SK-N-SH (cell line): ENCODE data around the gene TEX19. TPM values are rescaled to one million over a fixed set of nuclear protein-coding genes. Genes with fewer than 3 reads are reported as not detected.

Source experiments
- CTCF ChIA-PET: fragments of 300-600, 350-600 bp; formaldehyde crosslinking; extraction: SDS; loops from one replicate; lab custom pipeline; 2021; lab: Yijun Ruan, JAX
- POLR2A ChIA-PET: fragments of 350-600 bp; sonication (Branson Sonifier 250); formaldehyde crosslinking; extraction: SDS; loops from one replicate; lab custom pipeline; 2020; ENCODE audit warnings: antibody characterized with exemption, inconsistent platforms; lab: Yijun Ruan, JAX
- DNase-seq: peaks from one replicate; pipeline ENCODE4 v3.0.0; 2012
- H2AFZ ChIP-seq: fragments of 200-600 bp; sonication (generic); 2 replicates; pipeline ENCODE4 v1.8.1; 2016; ENCODE audit warnings: antibody characterized with exemption, mild to moderate bottlenecking, low read depth
- H3F3A ChIP-seq: fragments of 200-600 bp; sonication (generic); replicated peaks from 2 replicates; pipeline ENCODE3; 2016; ENCODE audit warnings: antibody characterized with exemption, mild to moderate bottlenecking; ENCODE audit not compliant: insufficient read depth
- H3K27ac ChIP-seq, 2 experiments: fragments of 200-500 bp in 1 of 2; fragments of 200-600 bp in 1 of 2; sonication (Bioruptor generic) in 1 of 2; sonication (generic), shearing (Covaris generic) in 1 of 2; 2 replicates each; pipeline versions ENCODE4 v1.5.1 to v1.6.1; 2014 to 2016; ENCODE audit warnings: low read depth in 2 of 2, inconsistent platforms in 1 of 2, low read length in 1 of 2, mild to moderate bottlenecking in 1 of 2, mixed read lengths in 1 of 2
- H3K27me3 ChIP-seq: fragments of 200-600 bp; sonication (generic), shearing (Covaris generic); 2 replicates; pipeline ENCODE4 v1.6.1; 2016; ENCODE audit warnings: mixed run types; ENCODE audit not compliant: insufficient read depth
- H3K36me3 ChIP-seq, 2 experiments: fragments of 200-500 bp in 1 of 2; fragments of 200-600 bp in 1 of 2; sonication (Bioruptor generic) in 1 of 2; sonication (generic) in 1 of 2; replicated peaks in 1 of 2; 2 replicates each; pipeline versions ENCODE3 to v1.5.1; 2014 to 2016; ENCODE audit warnings: low read length in 1 of 2, mild to moderate bottlenecking in 1 of 2; ENCODE audit not compliant: insufficient read depth in 2 of 2, control insufficient read depth in 1 of 2
- H3K4me1 ChIP-seq, 2 experiments: fragments of 200-500 bp in 1 of 2; fragments of 200-600 bp in 1 of 2; sonication (Bioruptor generic) in 1 of 2; sonication (generic), shearing (Covaris generic) in 1 of 2; 2 replicates each; pipeline versions ENCODE4 v1.5.1 to v1.6.1; 2014 to 2016; ENCODE audit warnings: low read depth in 1 of 2, low read length in 1 of 2, mixed run types in 1 of 2; ENCODE audit not compliant: insufficient read depth in 2 of 2, control insufficient read depth in 1 of 2
- H3K4me2 ChIP-seq: fragments of 200-600 bp; sonication (generic), shearing (Covaris generic); 2 replicates; pipeline ENCODE4 v1.6.1; 2017; ENCODE audit warnings: mixed run types
- H3K4me3 ChIP-seq, 2 experiments: fragments of 200-500 bp in 1 of 2; fragments of 200-600 bp in 1 of 2; sonication (Bioruptor generic) in 1 of 2; sonication (generic), shearing (Covaris generic) in 1 of 2; 2 replicates each; pipeline versions ENCODE4 v1.5.1 to v1.8.1; 2014 to 2016; ENCODE audit warnings: low read depth in 2 of 2, inconsistent platforms in 1 of 2, low read length in 1 of 2, mild to moderate bottlenecking in 1 of 2, mixed read lengths in 1 of 2, moderate library complexity in 1 of 2
- H3K79me2 ChIP-seq: fragments of 200-600 bp; sonication (generic); 2 replicates; pipeline ENCODE4 v1.8.1; 2017; ENCODE audit warnings: mild to moderate bottlenecking; ENCODE audit not compliant: insufficient read depth
- H3K9ac ChIP-seq: fragments of 200-600 bp; sonication (generic); 2 replicates; pipeline ENCODE4 v1.6.1; 2017; ENCODE audit warnings: mixed run types
- H3K9me2 ChIP-seq: fragments of 200-600 bp; sonication (generic); 2 replicates; pipeline ENCODE4 v1.6.1; 2017; ENCODE audit warnings: mixed run types
- H3K9me3 ChIP-seq: fragments of 200-600 bp; sonication (generic); 2 replicates; pipeline ENCODE4 v1.6.1; 2017; ENCODE audit warnings: mixed run types, mild to moderate bottlenecking, moderate library complexity
- H4K20me1 ChIP-seq: fragments of 200-600 bp; sonication (generic); 2 replicates; pipeline ENCODE4 v1.6.1; 2017; ENCODE audit warnings: mild to moderate bottlenecking, mixed run types; ENCODE audit not compliant: insufficient read depth
- NRF1 ChIP-seq: IDR thresholded peaks from 2 replicates; pipeline ENCODE4 v1.6.1; 2012; ENCODE audit warnings: low read depth, mild to moderate bottlenecking, low read length
- POLR2AphosphoS5 ChIP-seq: IDR thresholded peaks from 2 replicates; pipeline ENCODE4 v1.6.1; 2012; ENCODE audit warnings: low read depth, low read length
- RAD21 ChIP-seq: IDR thresholded peaks from 2 replicates; pipeline ENCODE4 v1.6.1; 2012; ENCODE audit warnings: mild to moderate bottlenecking, low read length
- RCOR1 ChIP-seq: fragments of 150-350 bp; IDR thresholded peaks from 2 replicates; pipeline ENCODE4 v1.6.1; 2017; ENCODE audit warnings: antibody characterized with exemption, low read length
- SIN3A ChIP-seq: IDR thresholded peaks from 2 replicates; pipeline ENCODE4 v1.6.1; 2012; ENCODE audit warnings: low read depth, mild to moderate bottlenecking, low read length, moderate library complexity, borderline replicate concordance
- TCF12 ChIP-seq: IDR thresholded peaks from 2 replicates; pipeline ENCODE4 v1.4.0; 2012
- WGBS: methylation state at CpG from one replicate; pipeline ENCODE4 v1.1.6; 2017; ENCODE audit warnings: low lambda C conversion rate; 5-methylcytosine and 5-hydroxymethylcytosine counted together
- polyA plus RNA-seq, 3 experiments: library from polyadenylated mRNA; depleted of rRNA; stranded (reverse); fragments of >200 nt; gene quantifications; 2 replicates each; pipeline ENCODE4 v1.2.3, GENCODE V29; 2012
- TF ChIP-seq, protein P1 (sequence below): fragments of 150-350 bp; IDR thresholded peaks from 2 replicates; pipeline ENCODE4 v1.6.1; 2017; ENCODE audit warnings: antibody characterized with exemption, low read length, low read depth, borderline replicate concordance
- TF ChIP-seq, protein P2 (sequence below): fragments of 200-600 bp; sonication (generic); IDR thresholded peaks from 2 replicates; pipeline ENCODE4 v1.6.1; 2017; ENCODE audit warnings: antibody characterized with exemption, mild to moderate bottlenecking, moderate library complexity
- TF ChIP-seq, protein P3 (sequence below): fragments of 150-350 bp; IDR thresholded peaks from 2 replicates; pipeline ENCODE4 v1.6.1; 2016; ENCODE audit warnings: mild to moderate bottlenecking, low read depth, low read length
- TF ChIP-seq, protein P4 (sequence below): IDR thresholded peaks from 2 replicates; pipeline ENCODE4 v1.4.0; 2012; ENCODE audit warnings: low read depth, borderline replicate concordance
- TF ChIP-seq, protein P5 (sequence below): IDR thresholded peaks from 2 replicates; pipeline ENCODE4; 2012

The TEX19 gene
- polyA plus RNA-seq, 1 of the 3 experiments (the other 2 are of a cell fraction): 0.10 TPM

DNA sequence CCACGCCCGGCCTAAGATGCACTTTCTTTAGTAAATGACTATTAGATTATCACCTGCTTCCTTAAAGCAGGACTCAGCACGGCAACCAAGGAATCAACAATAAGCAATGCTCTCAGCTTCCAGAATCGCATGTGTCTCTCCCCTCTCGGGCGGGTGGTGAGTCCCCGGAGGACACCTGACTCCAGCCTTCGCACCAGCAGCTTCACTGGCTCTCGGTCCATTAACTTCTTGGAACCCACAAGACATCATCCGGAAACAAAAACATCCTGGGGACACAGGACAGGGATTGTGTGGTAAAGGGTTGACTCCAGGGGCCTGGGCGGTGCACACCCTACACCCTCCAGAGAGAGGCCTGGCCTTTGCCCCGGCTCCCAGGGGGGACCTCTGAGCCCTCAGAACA lies 35.2 kb downstream of the TEX19 start:
- H3K4me2 ChIP-seq: no peak overlapping the region
- H3K27me3 ChIP-seq: no peaks in the 10 kb centered on the region
- 80% methylated on average over 12 of the region's 12 CpGs for WGBS
- no peak overlapping the region for H3K9ac ChIP-seq
- ChIA-PET CTCF (interaction anchor here (0.8 to 1.4 kb wide), 5 partner anchors 8 to 25 kb away, joined by 3 to 5 read pairs (median 3); no protein-coding TSS in a partner anchor), POLR2A (interaction anchor here (0.8 kb wide), 1 partner anchor 9 kb away, joined by 3 read pairs; no protein-coding TSS in a partner anchor)
- no peaks in the 10 kb centered on the region; the same call in 1 of the 2 replicates for H4K20me1 ChIP-seq
- H3K4me3 ChIP-seq: no peak overlapping the region
- H3K27ac ChIP-seq: no peak overlapping the region
- H3K9me2 ChIP-seq: no peaks in the 10 kb centered on the region
- DNase-seq: no peak
- no peaks in the 10 kb centered on the region for H3K9me3 ChIP-seq
- H3K79me2 ChIP-seq: no peaks in the 10 kb centered on the region
- H3F3A ChIP-seq: peaks cover 10% of the 10 kb centered on the region
- peaks cover 3 to 22% of the 10 kb centered on the region in 2 experiments; a peak in 3 of 4 replicates for H3K4me1 ChIP-seq
- no peak overlapping the region for H2AFZ ChIP-seq
- TF ChIP-seq SIN3A (no peak), RAD21 (no peak), NRF1 (no peak), TCF12 (no peak), POLR2AphosphoS5 (no peak), RCOR1 (no peak)
- TF ChIP-seq, protein P1, sequence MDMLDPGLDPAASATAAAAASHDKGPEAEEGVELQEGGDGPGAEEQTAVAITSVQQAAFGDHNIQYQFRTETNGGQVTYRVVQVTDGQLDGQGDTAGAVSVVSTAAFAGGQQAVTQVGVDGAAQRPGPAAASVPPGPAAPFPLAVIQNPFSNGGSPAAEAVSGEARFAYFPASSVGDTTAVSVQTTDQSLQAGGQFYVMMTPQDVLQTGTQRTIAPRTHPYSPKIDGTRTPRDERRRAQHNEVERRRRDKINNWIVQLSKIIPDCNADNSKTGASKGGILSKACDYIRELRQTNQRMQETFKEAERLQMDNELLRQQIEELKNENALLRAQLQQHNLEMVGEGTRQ: no peak
- TF ChIP-seq, protein P2, sequence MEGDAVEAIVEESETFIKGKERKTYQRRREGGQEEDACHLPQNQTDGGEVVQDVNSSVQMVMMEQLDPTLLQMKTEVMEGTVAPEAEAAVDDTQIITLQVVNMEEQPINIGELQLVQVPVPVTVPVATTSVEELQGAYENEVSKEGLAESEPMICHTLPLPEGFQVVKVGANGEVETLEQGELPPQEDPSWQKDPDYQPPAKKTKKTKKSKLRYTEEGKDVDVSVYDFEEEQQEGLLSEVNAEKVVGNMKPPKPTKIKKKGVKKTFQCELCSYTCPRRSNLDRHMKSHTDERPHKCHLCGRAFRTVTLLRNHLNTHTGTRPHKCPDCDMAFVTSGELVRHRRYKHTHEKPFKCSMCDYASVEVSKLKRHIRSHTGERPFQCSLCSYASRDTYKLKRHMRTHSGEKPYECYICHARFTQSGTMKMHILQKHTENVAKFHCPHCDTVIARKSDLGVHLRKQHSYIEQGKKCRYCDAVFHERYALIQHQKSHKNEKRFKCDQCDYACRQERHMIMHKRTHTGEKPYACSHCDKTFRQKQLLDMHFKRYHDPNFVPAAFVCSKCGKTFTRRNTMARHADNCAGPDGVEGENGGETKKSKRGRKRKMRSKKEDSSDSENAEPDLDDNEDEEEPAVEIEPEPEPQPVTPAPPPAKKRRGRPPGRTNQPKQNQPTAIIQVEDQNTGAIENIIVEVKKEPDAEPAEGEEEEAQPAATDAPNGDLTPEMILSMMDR: no peak
- TF ChIP-seq, protein P3, sequence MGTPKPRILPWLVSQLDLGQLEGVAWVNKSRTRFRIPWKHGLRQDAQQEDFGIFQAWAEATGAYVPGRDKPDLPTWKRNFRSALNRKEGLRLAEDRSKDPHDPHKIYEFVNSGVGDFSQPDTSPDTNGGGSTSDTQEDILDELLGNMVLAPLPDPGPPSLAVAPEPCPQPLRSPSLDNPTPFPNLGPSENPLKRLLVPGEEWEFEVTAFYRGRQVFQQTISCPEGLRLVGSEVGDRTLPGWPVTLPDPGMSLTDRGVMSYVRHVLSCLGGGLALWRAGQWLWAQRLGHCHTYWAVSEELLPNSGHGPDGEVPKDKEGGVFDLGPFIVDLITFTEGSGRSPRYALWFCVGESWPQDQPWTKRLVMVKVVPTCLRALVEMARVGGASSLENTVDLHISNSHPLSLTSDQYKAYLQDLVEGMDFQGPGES: no peak
- TF ChIP-seq, protein P4, sequence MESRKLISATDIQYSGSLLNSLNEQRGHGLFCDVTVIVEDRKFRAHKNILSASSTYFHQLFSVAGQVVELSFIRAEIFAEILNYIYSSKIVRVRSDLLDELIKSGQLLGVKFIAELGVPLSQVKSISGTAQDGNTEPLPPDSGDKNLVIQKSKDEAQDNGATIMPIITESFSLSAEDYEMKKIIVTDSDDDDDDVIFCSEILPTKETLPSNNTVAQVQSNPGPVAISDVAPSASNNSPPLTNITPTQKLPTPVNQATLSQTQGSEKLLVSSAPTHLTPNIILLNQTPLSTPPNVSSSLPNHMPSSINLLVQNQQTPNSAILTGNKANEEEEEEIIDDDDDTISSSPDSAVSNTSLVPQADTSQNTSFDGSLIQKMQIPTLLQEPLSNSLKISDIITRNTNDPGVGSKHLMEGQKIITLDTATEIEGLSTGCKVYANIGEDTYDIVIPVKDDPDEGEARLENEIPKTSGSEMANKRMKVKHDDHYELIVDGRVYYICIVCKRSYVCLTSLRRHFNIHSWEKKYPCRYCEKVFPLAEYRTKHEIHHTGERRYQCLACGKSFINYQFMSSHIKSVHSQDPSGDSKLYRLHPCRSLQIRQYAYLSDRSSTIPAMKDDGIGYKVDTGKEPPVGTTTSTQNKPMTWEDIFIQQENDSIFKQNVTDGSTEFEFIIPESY: no peak
- TF ChIP-seq, protein P5, sequence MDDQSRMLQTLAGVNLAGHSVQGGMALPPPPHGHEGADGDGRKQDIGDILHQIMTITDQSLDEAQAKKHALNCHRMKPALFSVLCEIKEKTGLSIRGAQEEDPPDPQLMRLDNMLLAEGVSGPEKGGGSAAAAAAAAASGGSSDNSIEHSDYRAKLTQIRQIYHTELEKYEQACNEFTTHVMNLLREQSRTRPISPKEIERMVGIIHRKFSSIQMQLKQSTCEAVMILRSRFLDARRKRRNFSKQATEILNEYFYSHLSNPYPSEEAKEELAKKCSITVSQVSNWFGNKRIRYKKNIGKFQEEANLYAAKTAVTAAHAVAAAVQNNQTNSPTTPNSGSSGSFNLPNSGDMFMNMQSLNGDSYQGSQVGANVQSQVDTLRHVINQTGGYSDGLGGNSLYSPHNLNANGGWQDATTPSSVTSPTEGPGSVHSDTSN: no peak
- TF ChIP-seq, all 33 proteins: peak for 0
- H3K36me3 ChIP-seq: peaks cover 0 to 2% of the 10 kb centered on the region in 2 experiments
